Measurements from ENCODE around the gene UGT2A1.
A peak's percentile ranks its signal among the peaks of the same experiment; 100 is the strongest.

The UGT2A1 gene

DNA sequence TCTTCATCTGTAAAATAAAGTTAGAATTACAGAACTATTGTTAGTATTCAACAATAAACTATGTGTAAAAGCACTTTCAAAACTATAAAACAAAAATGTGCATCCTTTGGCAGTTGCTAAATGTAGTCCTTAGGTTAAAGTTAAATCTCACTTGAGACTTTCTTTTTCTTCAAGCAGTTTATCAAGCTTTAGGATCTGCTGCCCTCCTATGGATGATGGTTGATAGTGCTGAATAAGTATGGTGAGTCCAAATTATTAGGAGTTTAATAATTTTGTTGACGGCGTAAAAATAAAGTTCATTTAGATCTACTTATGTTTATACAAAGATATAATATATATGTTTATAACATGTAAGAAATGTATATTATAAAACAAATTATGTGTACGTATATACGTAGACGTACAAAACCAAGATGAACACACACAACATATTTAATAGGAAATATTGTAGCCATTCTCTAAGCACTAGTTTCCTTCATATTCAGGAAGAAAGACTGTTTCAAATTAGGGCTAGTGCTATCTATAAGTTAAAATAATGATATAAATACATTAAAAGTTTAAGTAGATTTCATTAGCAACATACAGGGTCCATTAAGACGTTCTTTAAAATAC, 35.9 kb downstream of the UGT2A1 start:
- DNase-seq (ENCODE audit: low read depth, low spot score) = peak; percentile 42
- TF ChIP-seq POLR2AphosphoS5 (IDR thresholded peaks at IDR 0.05; ENCODE audit: borderline replicate concordance, low read depth, low read length) = no peak
- TF ChIP-seq EZH2 (IDR thresholded peaks at IDR 0.05) = no peak
- TF ChIP-seq FOXP2 (optimal IDR thresholded peaks at IDR 0.05; ENCODE audit: control extremely low read depth, extremely low read length, insufficient read depth) = no peak
- Histone ChIP-seq H3K27ac (no peak overlapping the region), H3K9ac (ENCODE audit: insufficient read length) (no peak overlapping the region), H3K9me3 (ENCODE audit: low read depth, low read length) (no peaks in the 10 kb centered on the region; the same call in 1 of the 2 replicates), H3K36me3 (ENCODE audit: insufficient read depth, low read length) (no peaks in the 10 kb centered on the region), H3K4me3 (no peak overlapping the region)

- H3K4me3 ChIP-seq = no peak overlapping the region
- no peaks in the 10 kb centered on the region for H3K36me3 ChIP-seq (ENCODE audit: insufficient read depth, low read length)
- H3K9me3 ChIP-seq (ENCODE audit: low read depth, low read length) = no peaks in the 10 kb centered on the region
- no peak overlapping the region for H3K9ac ChIP-seq (ENCODE audit: insufficient read length)
- DNase-seq (ENCODE audit: low read depth, low spot score) = no peak
- no peak overlapping the region for H3K27ac ChIP-seq
- TF ChIP-seq EZH2 (IDR thresholded peaks at IDR 0.05) (no peak), POLR2AphosphoS5 (IDR thresholded peaks at IDR 0.05; ENCODE audit: borderline replicate concordance, low read depth, low read length) (no peak), FOXP2 (optimal IDR thresholded peaks at IDR 0.05; ENCODE audit: control extremely low read depth, extremely low read length, insufficient read depth) (no peak)
These were observed 42.6 kb downstream of the UGT2A1 start for GRCh38 chr4:69610484-69610883.

- Histone ChIP-seq H3K4me3 (no peak overlapping the region), H3K9me3 (ENCODE audit: low read depth, low read length) (no peaks in the 10 kb centered on the region), H3K36me3 (ENCODE audit: insufficient read depth, low read length) (no peaks in the 10 kb centered on the region), H3K9ac (ENCODE audit: insufficient read length) (no peak overlapping the region), H3K27ac (no peak overlapping the region)
- TF ChIP-seq EZH2 (IDR thresholded peaks at IDR 0.05) (no peak), POLR2AphosphoS5 (IDR thresholded peaks at IDR 0.05; ENCODE audit: borderline replicate concordance, low read depth, low read length) (no peak), FOXP2 (optimal IDR thresholded peaks at IDR 0.05; ENCODE audit: control extremely low read depth, extremely low read length, insufficient read depth) (no peak)
- no peak for DNase-seq (ENCODE audit: low read depth, low spot score)
These were observed 52.0 kb downstream of the UGT2A1 start for GRCh38 chr4:69601065-69601464.

GRCh38 chr4:69600013-69600412, 53.0 kb downstream of the UGT2A1 start:
- Histone ChIP-seq H3K36me3 (ENCODE audit: insufficient read depth, low read length) (no peaks in the 10 kb centered on the region), H3K9ac (ENCODE audit: insufficient read length) (no peak overlapping the region), H3K4me3 (no peak overlapping the region), H3K9me3 (ENCODE audit: low read depth, low read length) (no peaks in the 10 kb centered on the region), H3K27ac (no peak overlapping the region)
- TF ChIP-seq FOXP2 (optimal IDR thresholded peaks at IDR 0.05; ENCODE audit: control extremely low read depth, extremely low read length, insufficient read depth) = no peak
- no peak for TF ChIP-seq EZH2 (IDR thresholded peaks at IDR 0.05)
- no peak for TF ChIP-seq POLR2AphosphoS5 (IDR thresholded peaks at IDR 0.05; ENCODE audit: borderline replicate concordance, low read depth, low read length)
- no peak for DNase-seq (ENCODE audit: low read depth, low spot score)

GRCh38 chr4:69594382-69594781, 58.7 kb downstream of the UGT2A1 start:
- TF ChIP-seq FOXP2 (optimal IDR thresholded peaks at IDR 0.05; ENCODE audit: control extremely low read depth, extremely low read length, insufficient read depth) = no peak
- TF ChIP-seq EZH2 (IDR thresholded peaks at IDR 0.05) = no peak
- TF ChIP-seq POLR2AphosphoS5 (IDR thresholded peaks at IDR 0.05; ENCODE audit: borderline replicate concordance, low read depth, low read length) = no peak
- H3K36me3 ChIP-seq (ENCODE audit: insufficient read depth, low read length) = no peaks in the 10 kb centered on the region
- no peak overlapping the region for H3K27ac ChIP-seq

GRCh38 chr4:69591364-69591763, 61.7 kb downstream of the UGT2A1 start:
- Histone ChIP-seq H3K36me3 (ENCODE audit: insufficient read depth, low read length) (no peaks in the 10 kb centered on the region), H3K27ac (no peak overlapping the region), H3K4me3 (no peak overlapping the region), H3K9me3 (ENCODE audit: low read depth, low read length) (no peaks in the 10 kb centered on the region), H3K9ac (ENCODE audit: insufficient read length) (no peak overlapping the region)
- TF ChIP-seq EZH2 (IDR thresholded peaks at IDR 0.05) (no peak), POLR2AphosphoS5 (IDR thresholded peaks at IDR 0.05; ENCODE audit: borderline replicate concordance, low read depth, low read length) (no peak), FOXP2 (optimal IDR thresholded peaks at IDR 0.05; ENCODE audit: control extremely low read depth, extremely low read length, insufficient read depth) (no peak)
- no peak for DNase-seq (ENCODE audit: low read depth, low spot score)

More at GRCh38 chr4:69594382-69594781, 58.7 kb downstream of the UGT2A1 start:
- Histone ChIP-seq H3K9ac (ENCODE audit: insufficient read length) (no peak overlapping the region), H3K4me3 (no peak overlapping the region), H3K9me3 (ENCODE audit: low read depth, low read length) (no peaks in the 10 kb centered on the region)
- DNase-seq (ENCODE audit: low read depth, low spot score) = no peak

- Histone ChIP-seq H3K9ac (ENCODE audit: insufficient read length) (no peak overlapping the region), H3K36me3 (ENCODE audit: insufficient read depth, low read length) (no peaks in the 10 kb centered on the region), H3K27ac (no peak overlapping the region), H3K9me3 (ENCODE audit: low read depth, low read length) (no peaks in the 10 kb centered on the region), H3K4me3 (no peak overlapping the region)
- TF ChIP-seq FOXP2 (optimal IDR thresholded peaks at IDR 0.05; ENCODE audit: control extremely low read depth, extremely low read length, insufficient read depth) (no peak), POLR2AphosphoS5 (IDR thresholded peaks at IDR 0.05; ENCODE audit: borderline replicate concordance, low read depth, low read length) (no peak), EZH2 (IDR thresholded peaks at IDR 0.05) (no peak)
- DNase-seq (ENCODE audit: low read depth, low spot score) = no peak
These were observed 63.2 kb downstream of the UGT2A1 start for GRCh38 chr4:69589884-69590283.

- H3K27ac ChIP-seq = no peak overlapping the region
These were observed 68.9 kb downstream of the UGT2A1 start for GRCh38 chr4:69584135-69584534.

DNA sequence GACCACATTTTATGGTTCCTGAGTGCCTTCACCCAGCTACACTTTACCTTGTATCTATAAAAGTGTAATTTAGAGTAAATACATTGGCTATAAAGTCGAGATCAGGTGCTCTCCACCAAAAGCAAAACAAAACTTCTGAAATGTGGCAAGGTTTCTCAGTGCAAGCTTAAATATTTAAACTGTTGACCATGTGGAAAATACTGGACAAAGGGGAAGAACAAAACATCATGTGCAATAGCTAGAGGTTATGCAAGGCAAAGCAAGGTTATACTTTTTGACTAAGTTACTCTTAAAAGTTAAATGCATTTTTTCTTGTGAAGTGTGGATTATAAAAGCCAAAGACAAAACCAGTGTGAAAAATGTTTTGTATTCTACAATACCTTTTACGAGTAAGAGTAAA, 69.5 kb downstream of the UGT2A1 start:
- TF ChIP-seq EZH2 (IDR thresholded peaks at IDR 0.05) (no peak), POLR2AphosphoS5 (IDR thresholded peaks at IDR 0.05; ENCODE audit: borderline replicate concordance, low read depth, low read length) (no peak), FOXP2 (optimal IDR thresholded peaks at IDR 0.05; ENCODE audit: control extremely low read depth, extremely low read length, insufficient read depth) (no peak)

More at GRCh38 chr4:69584135-69584534, 68.9 kb downstream of the UGT2A1 start:
- no peak for DNase-seq (ENCODE audit: low read depth, low spot score)
- Histone ChIP-seq H3K36me3 (ENCODE audit: insufficient read depth, low read length) (no peaks in the 10 kb centered on the region), H3K9me3 (ENCODE audit: low read depth, low read length) (no peaks in the 10 kb centered on the region), H3K9ac (ENCODE audit: insufficient read length) (no peak overlapping the region), H3K4me3 (no peak overlapping the region)
- TF ChIP-seq POLR2AphosphoS5 (IDR thresholded peaks at IDR 0.05; ENCODE audit: borderline replicate concordance, low read depth, low read length) = no peak

More for the DNA sequence above, 69.5 kb downstream of the UGT2A1 start:
- no peak for DNase-seq (ENCODE audit: low read depth, low spot score)
- H3K27ac ChIP-seq = no peak overlapping the region
- no peak overlapping the region for H3K4me3 ChIP-seq
- H3K36me3 ChIP-seq (ENCODE audit: insufficient read depth, low read length) = no peaks in the 10 kb centered on the region
- H3K9me3 ChIP-seq (ENCODE audit: low read depth, low read length) = no peaks in the 10 kb centered on the region
- no peak overlapping the region for H3K9ac ChIP-seq (ENCODE audit: insufficient read length)

Measured in SK-N-MC (cell line).